ENCODE data around the gene NRAP.

Gene NRAP

DNA sequence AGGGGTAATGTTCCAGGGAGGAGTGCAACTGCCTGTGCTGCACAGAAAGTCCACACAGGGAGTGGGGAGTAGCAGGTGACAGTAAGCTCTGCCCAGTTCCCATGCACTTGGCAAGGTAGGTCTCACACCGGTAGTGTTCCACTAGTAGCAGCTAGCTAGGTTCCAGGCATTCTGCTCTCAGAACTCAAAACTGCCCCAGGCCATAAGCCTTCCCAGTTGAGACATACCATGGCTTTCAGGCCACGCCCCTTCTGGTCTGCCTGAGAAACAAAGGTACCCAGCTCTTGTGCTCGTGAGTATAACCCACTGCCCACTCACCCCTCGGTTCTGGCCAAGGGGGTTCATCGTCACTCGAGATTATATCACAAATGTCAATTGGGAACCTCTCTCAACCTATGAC, 28.4 kb upstream of the NRAP start:
- Mint-ChIP-seq H3K4me1 (ENCODE audit: low read depth) (peaks cover 22% of the 10 kb centered on the region), H3K27ac (no peak overlapping the region), H3K4me3 (no peak overlapping the region), H3K9me3 (ENCODE audit: low read depth) (peaks cover 25% of the 10 kb centered on the region), H3K36me3 (peaks cover 52% of the 10 kb centered on the region), H3K27me3 (no peaks in the 10 kb centered on the region)

DNA sequence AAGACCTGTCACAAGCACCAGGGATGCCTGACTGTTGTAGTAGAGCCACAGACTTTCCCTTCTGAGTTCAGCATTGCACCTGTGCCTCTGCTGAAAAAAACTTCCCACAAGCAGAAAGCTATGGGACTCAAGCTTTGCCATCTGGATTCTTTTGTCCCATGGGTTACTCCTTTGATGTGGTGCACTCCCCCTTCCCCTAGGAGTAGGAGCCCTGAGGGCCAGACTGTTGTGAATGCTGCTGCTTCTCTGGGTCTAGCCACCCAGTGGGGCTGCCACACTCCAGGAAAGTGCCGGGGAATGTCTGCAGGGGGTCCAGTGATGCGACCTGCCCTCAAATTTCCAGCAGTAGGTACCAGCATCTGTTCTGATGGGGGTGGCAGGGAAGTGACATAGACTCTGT, 27.5 kb upstream of the NRAP start:
- Mint-ChIP-seq H3K9me3 (ENCODE audit: low read depth) (peaks cover 31% of the 10 kb centered on the region), H3K36me3 (peaks cover 53% of the 10 kb centered on the region), H3K4me1 (ENCODE audit: low read depth) (peaks cover 22% of the 10 kb centered on the region), H3K27ac (no peak overlapping the region), H3K4me3 (no peak overlapping the region), H3K27me3 (no peaks in the 10 kb centered on the region)

DNA sequence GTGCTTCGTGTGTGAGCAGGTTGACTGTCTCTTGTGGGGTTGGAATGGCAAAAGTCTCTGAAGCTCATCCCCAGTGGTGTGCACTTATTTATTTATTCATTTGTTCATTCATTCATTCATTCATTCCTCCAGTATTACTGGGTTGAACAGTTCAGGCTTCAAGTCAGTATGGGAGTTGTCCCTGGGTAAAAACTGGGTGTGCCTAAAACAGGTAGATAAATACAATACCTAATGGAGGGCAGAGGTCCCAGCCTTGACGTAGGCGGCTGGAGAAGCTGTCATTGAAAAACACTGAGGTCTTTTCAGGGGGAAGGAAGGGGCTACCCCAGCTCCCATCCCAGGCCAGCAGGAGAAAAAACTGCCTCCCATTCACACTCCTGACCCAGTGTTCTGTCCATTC, 26.9 kb upstream of the NRAP start:
- no peak overlapping the region for H3K4me3 Mint-ChIP-seq
- H3K9me3 Mint-ChIP-seq (ENCODE audit: low read depth) = peaks cover 33% of the 10 kb centered on the region
- peaks cover 56% of the 10 kb centered on the region for H3K36me3 Mint-ChIP-seq
- peaks cover 22% of the 10 kb centered on the region for H3K4me1 Mint-ChIP-seq (ENCODE audit: low read depth)
- no peak overlapping the region for H3K27ac Mint-ChIP-seq
- H3K27me3 Mint-ChIP-seq = no peaks in the 10 kb centered on the region

DNA sequence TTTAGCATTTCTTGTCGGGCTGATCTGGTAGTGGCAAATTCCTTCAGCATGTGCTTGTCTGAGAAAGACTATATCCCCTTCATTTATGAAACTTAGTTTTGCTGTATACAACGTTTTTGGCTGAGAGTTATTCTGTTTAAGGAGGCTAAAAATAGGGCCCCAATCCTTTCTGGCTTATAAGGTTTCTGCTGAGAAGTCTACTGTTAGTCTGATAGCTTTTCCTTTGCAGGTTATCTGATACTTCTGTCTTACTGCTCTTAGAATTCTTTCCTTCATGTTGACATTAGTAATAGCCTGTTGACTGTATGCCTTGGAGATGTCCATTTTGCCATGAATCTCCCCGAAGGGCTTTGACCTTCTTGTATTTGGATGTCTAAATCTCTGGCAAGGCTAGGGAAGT, 25.7 kb upstream of the NRAP start:
- Mint-ChIP-seq H3K36me3 (peaks cover 62% of the 10 kb centered on the region), H3K4me1 (ENCODE audit: low read depth) (peaks cover 26% of the 10 kb centered on the region), H3K27me3 (no peaks in the 10 kb centered on the region), H3K27ac (no peak overlapping the region), H3K9me3 (ENCODE audit: low read depth) (peaks cover 36% of the 10 kb centered on the region), H3K4me3 (no peak overlapping the region)

DNA sequence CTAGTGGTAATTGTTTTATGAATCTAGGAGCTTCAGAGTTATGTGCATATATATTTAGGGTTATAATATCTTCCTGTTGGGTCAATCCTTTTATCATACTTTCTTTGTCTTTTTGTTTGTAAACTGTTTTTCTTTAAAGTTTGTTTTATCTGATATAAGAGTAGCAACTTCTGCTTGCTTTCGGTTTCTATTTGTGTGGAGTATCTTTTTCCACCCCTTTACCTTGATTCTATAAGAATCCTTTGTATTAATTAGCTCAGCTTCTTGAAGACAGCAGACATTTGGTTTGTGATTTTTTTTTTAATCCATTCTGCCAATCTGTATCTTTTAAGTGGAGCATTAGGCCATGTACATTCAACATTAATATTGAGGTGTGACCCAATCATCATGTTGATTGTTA, 25.2 kb upstream of the NRAP start:
- Mint-ChIP-seq H3K4me1 (ENCODE audit: low read depth) (peaks cover 28% of the 10 kb centered on the region), H3K36me3 (peaks cover 67% of the 10 kb centered on the region), H3K27me3 (no peaks in the 10 kb centered on the region), H3K9me3 (ENCODE audit: low read depth) (peaks cover 36% of the 10 kb centered on the region), H3K4me3 (peak overlapping the region; percentile 15), H3K27ac (peak overlapping the region; percentile 31)

DNA sequence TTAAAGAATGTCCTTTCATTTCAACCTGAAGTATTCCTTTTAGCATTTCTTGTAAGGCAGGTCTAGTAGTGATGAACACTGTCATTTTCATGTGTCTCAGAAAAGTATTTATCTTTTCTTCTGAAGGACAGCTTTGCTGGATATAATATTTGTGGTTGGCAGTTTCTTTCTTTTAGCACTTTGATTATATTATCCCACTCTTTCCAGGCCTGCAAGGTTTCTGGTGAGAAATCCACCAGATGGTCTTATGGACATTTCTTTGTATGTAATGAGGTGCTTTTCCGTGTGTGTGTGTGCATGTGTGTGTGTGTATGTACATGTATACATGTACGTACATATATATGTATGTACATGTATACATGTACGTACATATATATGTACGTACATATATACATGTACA, 23.2 kb upstream of the NRAP start:
- Mint-ChIP-seq H3K27me3 (no peaks in the 10 kb centered on the region), H3K4me3 (no peak overlapping the region), H3K36me3 (peaks cover 56% of the 10 kb centered on the region), H3K27ac (no peak overlapping the region), H3K4me1 (ENCODE audit: low read depth) (peaks cover 41% of the 10 kb centered on the region), H3K9me3 (ENCODE audit: low read depth) (peaks cover 21% of the 10 kb centered on the region)

DNA sequence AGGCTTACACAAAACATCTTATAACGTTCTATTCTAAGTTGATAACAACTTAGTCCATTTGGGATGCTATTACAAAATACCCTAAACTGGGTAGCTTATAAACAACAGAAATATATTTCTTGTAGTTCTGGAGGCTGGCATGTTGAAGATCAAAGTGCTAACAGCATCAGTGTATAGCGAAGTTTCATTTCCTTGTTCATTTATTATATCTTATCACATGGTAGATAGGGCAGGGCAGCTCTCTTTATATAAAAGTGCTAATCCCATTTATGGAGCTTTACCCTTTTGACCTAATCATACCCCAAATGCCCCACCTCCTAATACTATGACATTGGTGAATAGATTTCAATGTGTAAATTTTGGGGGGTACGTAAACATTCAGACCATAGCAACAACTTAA, 22.2 kb upstream of the NRAP start:
- Mint-ChIP-seq H3K9me3 (ENCODE audit: low read depth) (peaks cover 21% of the 10 kb centered on the region), H3K4me3 (no peak overlapping the region), H3K4me1 (ENCODE audit: low read depth) (peaks cover 51% of the 10 kb centered on the region), H3K27ac (no peak overlapping the region), H3K36me3 (peaks cover 54% of the 10 kb centered on the region), H3K27me3 (no peaks in the 10 kb centered on the region)

DNA sequence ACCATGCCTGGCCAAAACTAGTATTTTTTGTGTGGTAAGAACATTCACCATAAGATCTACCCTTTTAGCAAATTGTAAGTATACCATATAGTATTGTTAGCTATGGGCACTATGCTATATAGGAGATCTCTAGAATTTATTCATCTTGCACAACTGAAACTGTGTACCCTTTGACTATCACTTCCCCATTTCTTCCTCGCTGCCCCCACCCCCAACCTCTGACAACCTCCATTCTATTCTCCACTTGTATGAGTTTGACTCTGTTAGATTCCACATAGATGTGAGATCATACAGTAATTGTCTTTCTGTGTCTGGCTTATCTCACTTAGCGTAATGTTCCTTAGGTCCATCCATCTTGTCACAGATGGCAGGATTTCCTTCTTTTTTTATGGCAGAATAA, 19.5 kb upstream of the NRAP start:
- H3K4me1 Mint-ChIP-seq (ENCODE audit: low read depth) = peaks cover 52% of the 10 kb centered on the region
- peak overlapping the region; percentile 0 for H3K27ac Mint-ChIP-seq
- H3K4me3 Mint-ChIP-seq = no peak overlapping the region
- peaks cover 33% of the 10 kb centered on the region for H3K36me3 Mint-ChIP-seq
- peaks cover 14% of the 10 kb centered on the region for H3K9me3 Mint-ChIP-seq (ENCODE audit: low read depth)
- H3K27me3 Mint-ChIP-seq = no peaks in the 10 kb centered on the region

DNA sequence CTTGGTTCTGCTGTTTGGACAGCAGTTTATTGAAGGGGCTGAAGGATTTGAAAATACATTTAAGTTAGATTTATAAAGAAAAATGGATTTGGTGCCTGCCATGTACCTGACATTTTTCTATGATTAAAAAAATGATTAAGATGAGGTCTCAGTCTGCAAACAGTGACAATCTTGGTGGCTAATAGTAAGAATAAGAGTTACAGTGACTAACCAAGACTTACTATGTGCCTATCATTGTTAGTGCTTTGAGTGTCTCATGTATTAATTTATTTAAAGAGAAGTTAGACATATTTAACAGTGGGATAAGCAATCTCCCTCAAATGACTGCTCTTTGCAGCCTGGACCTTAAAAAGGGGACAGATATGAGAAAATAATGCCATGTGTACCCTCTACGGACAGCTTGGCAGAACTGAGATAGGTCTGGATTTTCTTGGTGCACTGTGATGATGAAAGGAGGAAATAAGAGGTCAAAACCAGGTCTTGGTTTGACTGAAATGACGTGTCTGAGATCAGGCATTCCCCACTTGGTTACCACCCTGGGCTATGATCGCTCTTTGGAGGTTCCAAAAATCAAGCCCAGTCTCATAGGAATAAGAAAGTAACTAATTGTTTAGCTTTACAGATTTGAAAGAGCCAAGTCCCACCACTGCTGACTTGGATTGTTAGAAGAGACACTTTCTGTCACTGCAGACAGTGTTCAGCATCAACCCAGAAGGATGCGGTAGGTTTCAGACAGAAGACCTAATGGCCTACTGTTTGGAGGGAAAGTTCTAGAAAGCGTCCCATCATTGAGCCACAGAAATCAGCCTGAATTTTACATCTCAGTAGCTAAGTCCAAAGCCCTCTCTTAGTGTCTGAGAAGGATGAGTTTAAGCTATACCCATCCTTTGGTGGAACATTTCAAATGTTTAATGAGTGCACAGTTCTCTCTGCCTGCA, 18.0 kb upstream of the NRAP start:
- Mint-ChIP-seq H3K9me3 (ENCODE audit: low read depth) (peaks cover 6% of the 10 kb centered on the region), H3K27ac (peak overlapping the region; percentile 93), H3K4me1 (ENCODE audit: low read depth) (peaks cover 47% of the 10 kb centered on the region), H3K27me3 (no peaks in the 10 kb centered on the region), H3K36me3 (peaks cover 23% of the 10 kb centered on the region), H3K4me3 (peak overlapping the region; percentile 88)

DNA sequence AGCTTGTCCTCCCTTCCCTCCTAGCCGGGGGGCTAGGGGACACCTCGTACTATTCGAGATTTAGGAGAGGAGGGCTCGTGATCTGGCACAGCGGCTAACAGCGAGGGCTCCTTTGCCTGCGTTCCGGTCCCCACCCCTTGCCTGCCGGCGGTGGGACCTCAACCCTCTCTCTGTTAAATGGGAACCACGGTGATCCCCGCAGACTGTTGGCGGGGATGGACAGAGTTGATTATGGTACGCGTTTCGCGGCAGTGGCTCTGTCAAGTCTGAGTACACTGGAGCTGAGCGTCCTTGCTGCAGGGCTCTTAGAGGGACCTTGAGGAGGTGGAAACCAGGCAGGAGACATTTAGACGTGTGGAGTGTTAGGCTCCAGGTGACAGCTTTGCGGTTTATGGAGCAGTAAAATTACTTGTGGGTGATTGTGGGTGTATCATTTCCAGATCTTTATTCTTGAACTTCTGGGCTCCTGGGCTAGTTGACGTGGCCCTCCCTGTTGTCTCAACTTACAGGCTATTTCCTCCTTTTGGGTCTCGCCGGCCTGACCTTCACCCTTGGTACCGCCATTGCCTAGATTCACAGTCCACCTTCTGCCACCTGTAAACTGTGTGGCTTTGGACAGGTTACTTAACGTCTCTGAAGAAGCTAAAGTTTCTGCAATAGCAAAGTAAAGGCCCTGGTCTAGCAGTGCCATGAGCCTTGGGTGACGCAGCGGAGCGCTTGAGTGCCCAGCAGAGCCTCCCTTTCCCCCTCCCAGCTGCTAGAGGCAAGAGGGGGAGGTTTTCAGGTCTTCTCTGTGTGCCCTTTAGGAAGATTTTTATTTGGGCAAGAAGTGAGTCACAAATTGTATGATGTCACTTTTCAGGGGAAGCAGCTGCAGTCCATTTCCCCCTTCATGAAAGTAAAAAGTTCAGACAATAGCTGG, 16.6 kb upstream of the NRAP start:
- Mint-ChIP-seq H3K36me3 (peaks cover 18% of the 10 kb centered on the region), H3K27me3 (no peaks in the 10 kb centered on the region), H3K27ac (peak overlapping the region; percentile 93), H3K4me3 (peak overlapping the region; percentile 88), H3K4me1 (ENCODE audit: low read depth) (peaks cover 47% of the 10 kb centered on the region), H3K9me3 (ENCODE audit: low read depth) (no peaks in the 10 kb centered on the region)

DNA sequence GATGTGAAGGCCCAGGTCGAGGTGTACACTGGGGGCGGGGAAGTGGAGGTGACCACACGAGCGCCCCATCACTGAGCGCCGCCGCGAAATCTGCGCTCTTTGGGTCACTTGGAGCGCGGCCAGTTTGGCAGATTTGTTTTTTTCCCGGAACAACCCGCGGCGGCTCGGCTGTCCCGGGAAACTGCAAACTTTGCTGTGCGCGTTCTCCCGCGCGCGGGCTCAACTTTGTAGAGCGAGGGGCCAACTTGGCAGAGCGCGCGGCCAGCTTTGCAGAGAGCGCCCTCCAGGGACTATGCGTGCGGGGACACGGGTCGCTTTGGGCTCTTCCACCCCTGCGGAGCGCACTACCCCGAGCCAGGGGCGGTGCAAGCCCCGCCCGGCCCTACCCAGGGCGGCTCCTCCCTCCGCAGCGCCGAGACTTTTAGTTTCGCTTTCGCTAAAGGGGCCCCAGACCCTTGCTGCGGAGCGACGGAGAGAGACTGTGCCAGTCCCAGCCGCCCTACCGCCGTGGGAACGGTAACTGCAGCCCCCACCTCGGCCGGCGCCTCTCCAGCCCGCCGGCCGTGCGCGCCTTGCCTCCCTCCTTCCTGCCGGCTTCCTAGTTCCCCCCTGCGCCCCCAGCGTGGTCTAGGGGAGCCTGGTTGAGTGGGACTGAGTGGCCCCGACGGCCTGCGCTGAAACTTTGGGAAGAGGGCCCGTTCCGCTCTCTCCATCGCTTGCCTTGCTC, 15.8 kb upstream of the NRAP start, which contains the start of gene CASP7:
Gene CASP7 (plus strand): TSS at position 450 of the 727 bp plus-strand sequence. CDS start 17,582 bp downstream, outside the sequence.
- peak within 1 kb of the TSS; percentile 88 for H3K4me3 Mint-ChIP-seq
- H3K4me1 Mint-ChIP-seq (ENCODE audit: low read depth) = peaks cover 44% of the 10 kb centered on the region

DNA sequence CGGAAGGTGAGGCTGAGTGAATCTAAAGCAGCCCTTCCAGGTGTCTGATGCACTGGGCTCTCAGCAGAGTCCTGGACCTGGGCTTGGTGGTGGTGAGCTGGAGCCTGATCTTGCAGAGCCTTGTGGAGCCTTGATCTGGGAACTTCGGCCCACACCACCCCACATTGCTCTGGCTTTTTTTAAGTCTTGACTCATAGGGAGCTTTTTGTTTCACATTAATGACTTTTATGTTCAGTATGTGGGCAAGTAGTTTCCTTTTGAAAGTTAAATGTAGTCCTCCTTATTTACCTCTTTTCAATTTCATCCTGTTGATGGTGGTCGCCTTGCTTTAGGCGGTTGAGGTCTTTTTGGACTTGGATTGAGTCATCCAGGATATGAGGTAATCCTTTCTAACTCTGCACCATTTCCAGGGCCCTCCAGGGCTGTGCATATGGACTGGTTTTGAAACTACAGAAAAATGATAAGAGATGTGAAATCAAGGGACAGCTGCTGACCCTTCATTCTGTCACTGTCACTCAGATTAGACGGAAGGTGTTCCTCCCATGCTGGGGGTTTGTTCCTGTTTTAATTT, 2.9 kb upstream of the NRAP start:
- Mint-ChIP-seq H3K27me3 (peaks cover 10% of the 10 kb centered on the region), H3K36me3 (peaks cover 7% of the 10 kb centered on the region), H3K27ac (no peak overlapping the region), H3K9me3 (ENCODE audit: low read depth) (peaks cover 6% of the 10 kb centered on the region), H3K4me3 (no peak overlapping the region), H3K4me1 (ENCODE audit: low read depth) (peaks cover 5% of the 10 kb centered on the region)

More for the DNA sequence above, 15.8 kb upstream of the NRAP start, which contains the start of gene CASP7:
- no peaks in the 10 kb centered on the region for H3K9me3 Mint-ChIP-seq (ENCODE audit: low read depth)
- peak within 1 kb of the TSS; percentile 93 for H3K27ac Mint-ChIP-seq
- no peaks in the 10 kb centered on the region for H3K27me3 Mint-ChIP-seq
- peaks cover 14% of the 10 kb centered on the region for H3K36me3 Mint-ChIP-seq

DNA sequence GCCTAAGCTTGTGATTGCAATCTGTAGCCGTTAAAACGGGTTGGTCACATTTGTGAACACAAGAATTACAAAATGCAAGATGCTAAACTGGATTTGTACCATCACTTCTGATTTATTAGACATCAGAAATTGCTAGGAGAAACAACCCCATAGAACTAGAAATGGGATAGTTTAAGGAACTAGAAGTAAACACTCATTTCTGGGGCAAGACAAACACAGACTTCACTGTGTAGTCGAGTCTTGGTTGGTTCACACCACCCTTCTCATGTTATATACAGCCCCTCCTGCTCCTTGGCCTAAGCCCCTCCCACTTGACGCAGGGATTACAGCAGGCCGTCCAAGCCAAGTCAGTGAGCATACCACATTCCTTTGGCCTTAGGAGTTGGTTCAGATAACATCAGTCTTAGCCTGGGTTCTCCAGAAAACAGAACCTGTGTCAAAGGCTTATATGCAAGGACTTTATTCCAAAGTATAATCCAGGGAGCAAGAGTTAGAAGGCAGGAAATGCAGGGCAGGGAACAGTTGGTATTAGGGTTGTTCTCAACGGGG, 2.0 kb upstream of the NRAP start:
- H3K9me3 Mint-ChIP-seq (ENCODE audit: low read depth) = peaks cover 6% of the 10 kb centered on the region
- H3K4me1 Mint-ChIP-seq (ENCODE audit: low read depth) = peaks cover 5% of the 10 kb centered on the region
- no peak overlapping the region for H3K27ac Mint-ChIP-seq
- peaks cover 10% of the 10 kb centered on the region for H3K27me3 Mint-ChIP-seq
- no peak overlapping the region for H3K4me3 Mint-ChIP-seq
- H3K36me3 Mint-ChIP-seq = peaks cover 7% of the 10 kb centered on the region

DNA sequence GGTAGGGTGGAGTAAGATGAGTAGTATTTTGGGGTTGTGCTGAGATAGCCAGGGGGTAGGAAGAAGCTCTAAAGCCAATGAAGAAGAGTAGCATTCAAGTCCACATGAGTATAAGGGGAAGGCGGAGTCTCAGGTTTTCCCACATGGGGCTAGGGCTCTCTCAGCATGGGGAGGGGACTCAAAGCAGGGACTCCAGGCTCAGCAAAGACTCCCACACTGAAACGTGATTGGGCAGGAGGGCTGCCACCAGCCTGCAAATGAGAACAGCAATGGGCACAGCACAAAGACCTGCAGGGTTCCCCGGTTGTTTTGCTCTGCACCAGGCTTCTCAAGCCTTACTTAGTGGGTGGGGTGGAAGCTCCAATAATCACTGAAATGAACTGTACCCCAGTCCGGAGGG, 1.5 kb upstream of the NRAP start:
- H3K4me1 Mint-ChIP-seq (ENCODE audit: low read depth) = peaks cover 5% of the 10 kb centered on the region
- peaks cover 5% of the 10 kb centered on the region for H3K9me3 Mint-ChIP-seq (ENCODE audit: low read depth)
- no peak overlapping the region for H3K4me3 Mint-ChIP-seq
- peaks cover 5% of the 10 kb centered on the region for H3K27me3 Mint-ChIP-seq
- H3K27ac Mint-ChIP-seq = no peak overlapping the region
- H3K36me3 Mint-ChIP-seq = peaks cover 2% of the 10 kb centered on the region

All from activated naive CD8-positive, alpha-beta T cell (primary cell).